GM20000 (cell line): ENCODE measurements around the gene CTNNA3.
"Not testable (repeated sequence)": the region's sequence is repeated elsewhere in the genome, so short reads cannot be mapped to it uniquely, and the experiment has no call there.

ENCODE experiments used
- DNase-seq: peaks from one replicate; pipeline ENCODE4 v3.0.0; 2012; ENCODE audit warnings: low spot score
- CTCF ChIP-seq: IDR thresholded peaks from 2 replicates; pipeline ENCODE4 v1.5.1; 2012; ENCODE audit warnings: mild to moderate bottlenecking, control low read depth; ENCODE audit errors: extremely low read depth, missing control alignments

The CTNNA3 gene

GRCh38 chr10:67401711-67402110 lies 294.3 kb downstream of the CTNNA3 start:
- DNase-seq: no peak
- no peak for TF ChIP-seq CTCF

- DNase-seq: not testable (repeated sequence)
Observed at GRCh38 chr10:67386841-67387533, 309.0 kb downstream of the CTNNA3 start.

GRCh38 chr10:67386260-67386659 lies 309.7 kb downstream of the CTNNA3 start:
- DNase-seq: no peak
- no peak for TF ChIP-seq CTCF

GRCh38 chr10:67385566-67385965 lies 310.4 kb downstream of the CTNNA3 start:
- DNase-seq: no peak
- TF ChIP-seq CTCF: no peak

- TF ChIP-seq CTCF: no peak
- DNase-seq: no peak
Observed at GRCh38 chr10:67385089-67385488, 310.9 kb downstream of the CTNNA3 start.

GRCh38 chr10:67331121-67331910 lies 364.7 kb downstream of the CTNNA3 start:
- no peak for TF ChIP-seq CTCF

GRCh38 chr10:67327626-67328535 lies 368.1 kb downstream of the CTNNA3 start:
- DNase-seq: no peak
- no peak for TF ChIP-seq CTCF

More at GRCh38 chr10:67331121-67331910, 364.7 kb downstream of the CTNNA3 start:
- DNase-seq: no peak
